Measurements from ENCODE around the gene TPSG1. TPM values are rescaled to one million over a fixed set of nuclear protein-coding genes. Genes with fewer than 3 reads are reported as not detected.

TPSG1 gene
- total RNA-seq, 1 donor from 2014 or later: not detected

GRCh38 chr16:1180549-1181403 lies 44.3 kb downstream of the TPSG1 start:
- H3K4me3 Mint-ChIP-seq: no peak overlapping the region
- TF ChIP-seq CTCF (conservative IDR thresholded peaks at IDR 0.05): no peak
- no peaks in the 10 kb centered on the region for H3K27me3 Mint-ChIP-seq (ENCODE audit: low read depth)
- H3K9me3 Mint-ChIP-seq: no peaks in the 10 kb centered on the region
- H3K27ac Mint-ChIP-seq (ENCODE audit: unreplicated experiment): no peak overlapping the region
- no peak for DNase-seq (ENCODE audit: low read depth, low spot score)
- no peaks in the 10 kb centered on the region for H3K36me3 Mint-ChIP-seq (ENCODE audit: low read depth)
- peaks cover 5% of the 10 kb centered on the region for H3K4me1 Mint-ChIP-seq

GRCh38 chr16:1178295-1178910 lies 46.7 kb downstream of the TPSG1 start:
- H3K27ac Mint-ChIP-seq (ENCODE audit: unreplicated experiment): no peak overlapping the region
- H3K4me3 Mint-ChIP-seq: no peak overlapping the region
- no peak for TF ChIP-seq CTCF (conservative IDR thresholded peaks at IDR 0.05)
- H3K4me1 Mint-ChIP-seq: no peaks in the 10 kb centered on the region
- no peaks in the 10 kb centered on the region for H3K27me3 Mint-ChIP-seq (ENCODE audit: low read depth)
- no peaks in the 10 kb centered on the region for H3K9me3 Mint-ChIP-seq
- H3K36me3 Mint-ChIP-seq (ENCODE audit: low read depth): no peaks in the 10 kb centered on the region
- DNase-seq (ENCODE audit: low read depth, low spot score): no peak

- H3K27ac Mint-ChIP-seq (ENCODE audit: unreplicated experiment): peak overlapping the region; percentile 75
- H3K36me3 Mint-ChIP-seq (ENCODE audit: low read depth): no peaks in the 10 kb centered on the region
- TF ChIP-seq CTCF (conservative IDR thresholded peaks at IDR 0.05): no peak
- H3K27me3 Mint-ChIP-seq (ENCODE audit: low read depth): no peaks in the 10 kb centered on the region
- DNase-seq (ENCODE audit: low read depth, low spot score): no peak
- H3K9me3 Mint-ChIP-seq: no peaks in the 10 kb centered on the region
- H3K4me3 Mint-ChIP-seq: no peak overlapping the region
- no peaks in the 10 kb centered on the region for H3K4me1 Mint-ChIP-seq
Observed at GRCh38 chr16:1177750-1178149, 47.3 kb downstream of the TPSG1 start.

GRCh38 chr16:1177053-1177452 lies 48.0 kb downstream of the TPSG1 start:
- Mint-ChIP-seq H3K27ac (ENCODE audit: unreplicated experiment) (no peak overlapping the region), H3K9me3 (no peaks in the 10 kb centered on the region), H3K4me3 (no peak overlapping the region), H3K36me3 (ENCODE audit: low read depth) (no peaks in the 10 kb centered on the region), H3K4me1 (no peaks in the 10 kb centered on the region), H3K27me3 (ENCODE audit: low read depth) (no peaks in the 10 kb centered on the region)
- TF ChIP-seq CTCF (conservative IDR thresholded peaks at IDR 0.05): no peak
- no peak for DNase-seq (ENCODE audit: low read depth, low spot score)

- Mint-ChIP-seq H3K27ac (ENCODE audit: unreplicated experiment) (no peak overlapping the region), H3K27me3 (ENCODE audit: low read depth) (no peaks in the 10 kb centered on the region), H3K4me1 (no peaks in the 10 kb centered on the region), H3K4me3 (no peak overlapping the region), H3K36me3 (ENCODE audit: low read depth) (no peaks in the 10 kb centered on the region), H3K9me3 (no peaks in the 10 kb centered on the region)
- no peak for TF ChIP-seq CTCF (conservative IDR thresholded peaks at IDR 0.05)
- no peak for DNase-seq (ENCODE audit: low read depth, low spot score)
Observed at GRCh38 chr16:1176280-1176897, 48.7 kb downstream of the TPSG1 start.
